Measurements from ENCODE around the gene UBL5.
"Not testable (repeated sequence)": the region's sequence is repeated elsewhere in the genome, so short reads cannot be mapped to it uniquely, and the experiment has no call there.

GRCh38 chr19:9784163-9784496 lies 43.6 kb upstream of the UBL5 start:
- not testable (repeated sequence) for TF ChIP-seq CTCF, POLR2A (IDR thresholded peaks at IDR 0.05)
